IMR-90 (cell line): ENCODE measurements around the gene CST7. TPM values are rescaled to one million over a fixed set of nuclear protein-coding genes. Genes with fewer than 3 reads are reported as not detected.

ENCODE experiments used
- ATAC-seq: fragments of 200-7000 bp; cut with Tn5 transposase; 2 replicates; pipeline ENCODE4 v1.9.1; 2020; ENCODE audit warnings: low read depth, mild to moderate bottlenecking, moderate library complexity
- BruUV-seq: library from RNA; stranded (reverse); fragments of 400-500 nt; replicated peaks from 2 replicates; lab custom pipeline; 2021; lab: Mats Ljungman, UMichigan
- CTCF ChIA-PET: fragments of 300-600 bp; formaldehyde crosslinking; extraction: SDS; loops from one replicate; lab custom pipeline; 2021; ENCODE audit warnings: antibody characterized with exemption; lab: Yijun Ruan, JAX
- POLR2A ChIA-PET: fragments of 300-600 bp; sonication (Branson Sonifier 250); formaldehyde crosslinking; loops from one replicate; lab custom pipeline; 2022; ENCODE audit warnings: antibody characterized with exemption; ENCODE audit not compliant: unreplicated experiment; lab: Charles Lee
- DNase-seq: peaks from one replicate; pipeline ENCODE4 v3.0.0; 2013
- H2AFZ ChIP-seq: replicated peaks from 2 replicates; pipeline ENCODE3; 2013; ENCODE audit warnings: low read length, mild to moderate bottlenecking; ENCODE audit not compliant: poor library complexity
- H2AK5ac ChIP-seq: 2 replicates; pipeline ENCODE4 v1.6.1; 2013; ENCODE audit warnings: low read depth, low read length, inconsistent platforms
- H2AK9ac ChIP-seq: replicated peaks from 2 replicates; pipeline ENCODE3; 2013; ENCODE audit warnings: mild to moderate bottlenecking, low read depth, low read length, moderate library complexity; ENCODE audit not compliant: poor library complexity
- H2BK120ac ChIP-seq: 2 replicates; pipeline ENCODE4 v1.6.1; 2013; ENCODE audit warnings: low read depth, low read length, inconsistent platforms
- H2BK15ac ChIP-seq: 3 replicates; pipeline ENCODE4 v1.6.1; 2013; ENCODE audit warnings: low read depth, low read length, inconsistent platforms
- H2BK20ac ChIP-seq: 2 replicates; pipeline ENCODE4 v1.6.1; 2013; ENCODE audit warnings: low read depth, mild to moderate bottlenecking, inconsistent platforms, low read length, moderate library complexity
- H2BK5ac ChIP-seq: 2 replicates; pipeline ENCODE4 v1.6.1; 2013; ENCODE audit warnings: mild to moderate bottlenecking, low read depth, low read length, inconsistent platforms; ENCODE audit not compliant: poor library complexity, severe bottlenecking
- H3K14ac ChIP-seq: replicated peaks from 2 replicates; pipeline ENCODE4 v1.6.1; 2013; ENCODE audit warnings: low read depth, low read length, inconsistent platforms
- H3K18ac ChIP-seq: 2 replicates; pipeline ENCODE4 v1.6.1; 2013; ENCODE audit warnings: low read depth, low read length, control low read depth
- H3K23ac ChIP-seq: 2 replicates; pipeline ENCODE4 v1.6.1; 2013; ENCODE audit warnings: low read depth, low read length, inconsistent platforms
- H3K27ac ChIP-seq: 2 replicates; pipeline ENCODE4 v1.5.1; 2013; ENCODE audit warnings: mild to moderate bottlenecking, control low read depth, low read length; ENCODE audit not compliant: insufficient read depth
- H3K27me3 ChIP-seq: 2 replicates; pipeline ENCODE4 v1.6.1; 2013; ENCODE audit warnings: low read length; ENCODE audit not compliant: control insufficient read depth, insufficient read depth
- H3K36me3 ChIP-seq: 2 replicates; pipeline ENCODE4 v1.6.1; 2013; ENCODE audit warnings: low read length, mixed read lengths; ENCODE audit not compliant: control insufficient read depth, insufficient read depth
- H3K4ac ChIP-seq: 2 replicates; pipeline ENCODE4 v1.6.1; 2013; ENCODE audit warnings: low read depth, low read length, inconsistent platforms
- H3K4me1 ChIP-seq: 2 replicates; pipeline ENCODE4 v1.6.1; 2013; ENCODE audit warnings: low read length, mixed read lengths; ENCODE audit not compliant: control insufficient read depth, insufficient read depth
- H3K4me2 ChIP-seq: 2 replicates; pipeline ENCODE4 v1.6.1; 2013; ENCODE audit warnings: low read depth, mild to moderate bottlenecking, control low read depth, low read length, moderate library complexity
- H3K4me3 ChIP-seq: 2 replicates; pipeline ENCODE4 v1.5.1; 2013; ENCODE audit warnings: low read depth, mild to moderate bottlenecking, control low read depth, low read length, moderate library complexity; ENCODE audit not compliant: insufficient read depth
- H3K56ac ChIP-seq: 2 replicates; pipeline ENCODE4 v1.6.1; 2013; ENCODE audit warnings: low read length, inconsistent platforms; ENCODE audit not compliant: insufficient read depth; ENCODE audit errors: extremely low read depth
- H3K79me1 ChIP-seq, 2 experiments: 2 replicates each; pipeline ENCODE4 v1.6.1; 2013; ENCODE audit warnings: low read length in 2 of 2, inconsistent platforms in 1 of 2, low read depth in 1 of 2
- H3K9ac ChIP-seq: 2 replicates; pipeline ENCODE4 v1.6.1; 2013; ENCODE audit warnings: low read depth, low read length, control low read depth
- H3K9me1 ChIP-seq: 2 replicates; pipeline ENCODE4 v1.6.1; 2013; ENCODE audit warnings: low read length, inconsistent platforms; ENCODE audit not compliant: insufficient read depth
- H3K9me3 ChIP-seq: 2 replicates; pipeline ENCODE4 v1.6.1; 2013; ENCODE audit warnings: low read length; ENCODE audit not compliant: control insufficient read depth, insufficient read depth
- H4K20me1 ChIP-seq: 2 replicates; pipeline ENCODE4 v1.6.1; 2013; ENCODE audit warnings: low read length, inconsistent platforms; ENCODE audit not compliant: insufficient read depth
- H4K5ac ChIP-seq: 2 replicates; pipeline ENCODE4 v1.6.1; 2013; ENCODE audit warnings: mild to moderate bottlenecking, low read depth, low read length, control low read depth
- H4K8ac ChIP-seq, 2 experiments: 2 replicates each; pipeline ENCODE4 v1.6.1; 2013; ENCODE audit warnings: low read depth in 2 of 2, low read length in 2 of 2, control low read depth in 1 of 2, inconsistent platforms in 1 of 2
- H4K91ac ChIP-seq: 2 replicates; pipeline ENCODE4 v1.6.1; 2013; ENCODE audit warnings: low read depth, low read length, inconsistent platforms; ENCODE audit not compliant: insufficient read depth
- ELK1 ChIP-seq: fragments of 150-350 bp; IDR thresholded peaks from 2 replicates; pipeline ENCODE4 v1.6.1; 2016; ENCODE audit warnings: low read depth, mild to moderate bottlenecking, low read length, moderate library complexity, borderline replicate concordance
- FOS ChIP-seq: fragments of 150-350 bp; IDR thresholded peaks from 2 replicates; pipeline ENCODE4 v1.6.1; 2016; ENCODE audit warnings: low read depth, low read length
- RFX5 ChIP-seq: IDR thresholded peaks from 2 replicates; pipeline ENCODE4 v1.8.0; 2012; ENCODE audit warnings: low read depth, mild to moderate bottlenecking, low read length, moderate library complexity
- USF2 ChIP-seq: fragments of 150-350 bp; IDR thresholded peaks from 2 replicates; pipeline ENCODE4 v1.6.1; 2017; ENCODE audit warnings: mild to moderate bottlenecking, antibody characterized with exemption, low read length, low read depth
- WGBS, 2 experiments: methylation state at CpG; one replicate each; pipeline versions ENCODE4 v1.1.5 to v1.1.7; 2013; ENCODE audit warnings: missing lambda C conversion rate in 2 of 2; ENCODE audit not compliant: insufficient read length in 1 of 2; ENCODE audit errors: extremely low coverage in 2 of 2; 5-methylcytosine and 5-hydroxymethylcytosine counted together
- dilution Hi-C: fragments of 300-500 bp; cut with HindIII; formaldehyde crosslinking; loops from one replicate; pipeline ENCODE4 v1.14.3; 2018; ENCODE audit warnings: low sequenced_read_pairs; ENCODE audit not compliant: unreplicated experiment
- in situ Hi-C: fragments of 300-500 bp; cut with MboI; formaldehyde crosslinking; loops from 3 replicates; pipeline ENCODE4 v1.14.3; 2019; ENCODE audit warnings: low sequenced_read_pairs, inconsistent platforms, mixed read lengths
- intact Hi-C: fragments of 100-400 bp; cut with micrococcal nuclease; formaldehyde crosslinking; loops from 2 replicates; pipeline ENCODE4 v1.10.0; 2022
- polyA plus RNA-seq, 3 experiments: library from polyadenylated mRNA; depleted of rRNA; stranded (reverse); fragments of >200 nt; gene quantifications; 2 replicates each; pipeline ENCODE4 v1.2.3, GENCODE V29; 2012; ENCODE audit warnings: low replicate concordance in 1 of 3
- total RNA-seq: library from RNA; depleted of rRNA; stranded (reverse); fragments of >200 nt; gene quantifications from 2 replicates; pipeline ENCODE4 v1.2.3, GENCODE V29; 2012

Gene CST7
- total and polyA plus RNA-seq, 2 of the 4 experiments (the other 2 are of a cell fraction): not detected

GRCh38 chr20:24950836-24951525 is 1.9 kb downstream of the CST7 start:
- Histone ChIP-seq H3K36me3 (no peaks in the 10 kb centered on the region), H2BK20ac (no peak overlapping the region), H2BK120ac (no peak overlapping the region), H2AFZ (no peak overlapping the region), H4K91ac (no peak overlapping the region), H2AK5ac (no peak overlapping the region), H3K4me1 (no peaks in the 10 kb centered on the region), H2BK15ac (no peak overlapping the region), H4K20me1 (no peaks in the 10 kb centered on the region; the same call in 1 of the 2 replicates), H3K27me3 (peaks cover 2% of the 10 kb centered on the region; the same call in 1 of the 2 replicates), H3K56ac (no peak overlapping the region), H3K14ac (no peak overlapping the region), H3K9me1 (no peaks in the 10 kb centered on the region), H3K23ac (no peak overlapping the region), H3K4ac (no peak overlapping the region), H3K9me3 (no peaks in the 10 kb centered on the region), H2BK5ac (no peak overlapping the region), H4K8ac (no peak overlapping the region), H4K5ac (no peak overlapping the region), H3K18ac (no peak overlapping the region), H3K79me1 (no peaks in the 10 kb centered on the region), H3K27ac (no peak overlapping the region), H3K4me3 (no peak overlapping the region), H3K4me2 (no peak overlapping the region), H2AK9ac (peak overlapping the region; percentile 45), H3K9ac (no peak overlapping the region)
- in situ Hi-C loops: no loop called here
- intact Hi-C loops: no loop called here
- no TSS peak for BruUV-seq
- ChIA-PET POLR2A (no interaction called here), CTCF (no interaction called here)
- DNase-seq (no peak), ATAC-seq (no peak)
- dilution Hi-C loops: no loop called here
- WGBS, 2 experiments: 80% methylated on average over 3 of the region's 16 CpGs; no CpG with 5 or more reads in 1 of the 2 experiments
- TF ChIP-seq ELK1: no peak
- no peak for TF ChIP-seq RFX5
- TF ChIP-seq FOS: no peak
- TF ChIP-seq USF2: no peak
